Endometrium (tissue), 2 donors: ENCODE data around the gene LRRC25.
"Not testable (repeated sequence)": the region's sequence is repeated elsewhere in the genome, so short reads cannot be mapped to it uniquely, and the experiment has no call there.

Experiments
- FAIRE-seq: peaks from 2 replicates; lab custom pipeline; 2012; peaks lifted over from hg19 to GRCh38; lab: Jason Lieb, UNC
- donor health status: control.
- donor health status: control.

Gene LRRC25

DNA sequence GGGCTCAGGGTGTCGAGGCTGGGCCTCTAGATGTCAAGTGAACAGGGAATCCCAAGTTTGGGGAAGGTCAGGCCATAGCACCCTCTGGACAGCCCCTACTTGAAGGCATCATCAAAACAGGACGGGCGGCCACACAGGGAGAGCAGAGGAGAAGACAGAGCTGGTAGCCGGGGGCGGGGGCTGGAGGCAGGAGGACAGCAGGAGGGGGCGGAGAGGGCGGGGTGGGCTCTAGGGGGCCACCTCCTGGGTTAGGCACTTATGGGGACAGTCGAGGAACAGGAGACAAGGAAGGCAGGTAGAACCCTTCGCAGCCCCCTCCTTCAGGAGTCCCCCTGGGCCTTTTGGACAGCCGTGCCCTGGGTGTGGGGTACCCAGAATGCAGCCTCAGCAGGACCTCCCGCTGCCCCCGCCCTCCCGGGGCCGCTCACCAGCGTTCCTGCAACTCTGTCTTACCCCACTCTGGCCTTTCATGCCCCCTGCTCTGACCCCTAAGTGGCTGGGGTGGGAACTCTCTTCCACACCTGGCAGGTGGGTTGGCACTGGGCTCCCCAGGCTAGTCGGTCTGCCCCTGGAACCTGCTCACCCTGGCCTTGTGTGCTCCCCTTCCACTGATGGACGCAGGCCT, 27.6 kb upstream of the LRRC25 start:
- FAIRE-seq: no peak

DNA sequence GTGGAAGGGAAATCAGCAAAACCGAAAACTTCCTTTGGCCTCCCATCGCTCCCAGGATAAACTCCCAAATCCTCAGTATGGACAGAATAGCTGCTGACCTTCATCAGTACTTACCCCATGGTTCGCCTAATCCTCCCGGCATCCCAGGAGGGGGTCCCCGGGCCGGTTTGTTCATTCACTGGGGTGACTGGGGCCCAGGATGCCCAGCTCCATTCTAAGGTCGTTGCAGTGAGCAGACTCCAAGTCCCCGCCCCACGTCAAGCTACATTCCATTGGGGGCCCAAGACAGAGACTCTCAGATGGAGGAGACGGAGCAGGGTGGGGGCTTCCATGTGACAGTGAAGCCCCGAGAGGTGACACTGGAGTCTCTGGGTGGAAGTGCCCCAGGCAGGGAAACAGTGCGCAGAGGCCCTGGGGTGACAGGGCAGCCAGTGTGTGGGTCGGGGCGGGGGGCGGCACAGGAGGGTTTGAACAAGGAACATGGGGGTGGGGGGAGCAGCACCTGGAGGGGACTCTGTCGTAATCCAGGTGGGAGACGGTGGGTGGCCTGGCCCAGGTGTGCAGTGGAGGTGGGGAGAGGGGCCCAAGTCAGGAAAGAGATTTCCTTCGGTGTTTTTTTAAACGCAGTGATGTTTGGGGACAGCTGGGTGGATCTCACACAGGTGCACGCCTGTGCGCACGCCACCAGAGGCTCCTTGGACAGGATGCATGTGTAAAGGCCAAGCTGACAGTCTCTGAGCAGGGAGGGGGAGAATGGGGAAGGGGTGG, 26.9 kb upstream of the LRRC25 start:
- no peak for FAIRE-seq

DNA sequence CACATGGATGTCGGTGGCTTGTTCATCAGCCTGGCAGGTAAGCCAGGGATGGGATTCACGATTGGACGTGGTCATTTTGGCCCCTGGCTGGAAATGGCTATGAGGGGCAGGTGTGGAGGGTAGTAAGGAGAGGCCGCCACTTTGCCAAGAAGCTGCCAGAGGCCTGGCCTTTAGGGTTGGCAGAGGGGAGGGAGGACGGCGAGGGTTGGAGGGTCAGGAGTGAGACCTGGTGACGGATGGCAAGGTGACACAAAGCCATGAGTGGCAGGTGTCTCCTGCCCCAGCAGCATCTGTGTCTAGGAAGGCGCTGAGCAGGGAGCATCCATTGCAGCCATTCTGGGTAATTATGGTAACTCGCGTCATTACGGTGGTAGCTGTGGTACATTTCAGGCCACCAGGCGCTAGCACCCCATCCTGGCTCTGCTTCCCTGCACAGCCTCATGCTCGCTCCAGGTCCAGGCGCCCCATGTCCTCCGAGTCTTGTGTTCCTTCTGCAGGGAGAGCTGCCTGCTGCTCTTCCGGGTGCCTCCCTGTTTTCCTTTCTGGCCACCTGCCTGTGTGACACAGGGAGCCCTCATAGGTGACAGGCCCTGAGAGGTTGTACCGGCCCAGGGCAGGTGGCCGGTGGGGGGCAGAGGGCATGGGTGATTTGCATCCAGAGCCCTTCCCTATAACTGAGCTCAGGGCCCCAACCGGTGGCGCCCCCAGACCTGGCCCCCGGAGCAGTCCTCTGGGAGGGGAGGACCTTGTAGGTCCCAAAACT, 26.0 kb upstream of the LRRC25 start:
- FAIRE-seq: no peak

DNA sequence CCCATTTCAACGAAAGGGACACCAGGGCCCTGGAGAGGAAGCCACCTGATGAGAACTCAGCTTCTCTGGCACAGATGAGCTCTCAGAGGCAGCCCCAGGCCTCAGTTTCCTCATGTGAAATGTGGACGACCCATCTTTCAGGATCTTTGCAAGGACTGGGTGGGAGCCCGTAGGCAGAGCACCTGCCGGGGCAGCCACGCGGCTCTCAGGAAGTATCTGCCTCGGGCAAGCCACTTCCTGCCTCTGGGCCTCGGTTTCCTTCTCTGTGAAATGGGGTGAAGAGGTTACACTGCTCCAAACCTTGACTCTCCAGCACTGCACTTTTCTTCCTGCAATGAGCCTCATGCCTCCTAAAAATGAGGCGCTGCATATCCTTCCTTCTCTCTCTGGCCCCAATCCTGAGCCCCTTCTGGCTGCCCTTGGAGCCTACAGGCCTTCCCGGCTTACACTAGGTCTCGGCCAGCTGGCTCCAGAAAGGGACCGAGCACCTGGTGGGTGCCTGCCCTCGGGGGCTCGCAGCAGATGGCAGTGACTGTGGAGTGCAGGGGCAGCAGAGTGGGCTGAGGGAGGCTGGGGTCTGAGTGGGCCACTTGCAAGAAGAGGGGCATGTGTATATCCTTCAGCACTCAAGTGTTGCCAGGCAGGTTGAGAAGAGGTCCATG, 25.2 kb upstream of the LRRC25 start:
- FAIRE-seq: no peak

DNA sequence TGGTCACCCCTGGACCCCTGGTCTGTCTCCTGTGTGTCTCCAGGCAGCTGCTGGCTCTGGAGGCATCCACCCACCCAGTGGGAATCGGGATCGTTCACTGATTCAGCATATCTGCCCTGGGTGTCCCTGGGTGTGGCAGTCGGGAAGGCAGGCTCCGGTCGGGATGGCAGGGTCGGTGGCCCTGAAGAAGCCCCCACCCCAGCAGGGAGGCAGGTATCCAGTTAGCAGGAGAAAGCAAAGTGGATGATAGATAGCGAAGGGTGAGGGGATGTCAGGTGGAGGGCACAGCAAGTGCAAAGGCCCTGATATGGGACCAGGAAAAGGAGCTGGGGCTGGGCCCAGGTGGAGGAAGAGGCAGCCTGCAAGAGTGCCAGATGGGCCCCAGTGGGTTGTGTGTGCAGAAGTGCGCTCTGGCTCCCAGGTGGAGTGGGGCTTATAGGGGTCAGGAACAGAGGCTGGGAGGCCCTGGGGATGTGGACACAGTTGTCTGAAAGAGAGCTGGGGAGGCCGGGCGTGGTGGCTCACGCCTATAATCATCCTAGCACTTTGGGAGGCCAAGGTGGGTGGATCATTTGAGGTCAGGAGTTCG, 24.0 kb upstream of the LRRC25 start:
- FAIRE-seq: no peak

DNA sequence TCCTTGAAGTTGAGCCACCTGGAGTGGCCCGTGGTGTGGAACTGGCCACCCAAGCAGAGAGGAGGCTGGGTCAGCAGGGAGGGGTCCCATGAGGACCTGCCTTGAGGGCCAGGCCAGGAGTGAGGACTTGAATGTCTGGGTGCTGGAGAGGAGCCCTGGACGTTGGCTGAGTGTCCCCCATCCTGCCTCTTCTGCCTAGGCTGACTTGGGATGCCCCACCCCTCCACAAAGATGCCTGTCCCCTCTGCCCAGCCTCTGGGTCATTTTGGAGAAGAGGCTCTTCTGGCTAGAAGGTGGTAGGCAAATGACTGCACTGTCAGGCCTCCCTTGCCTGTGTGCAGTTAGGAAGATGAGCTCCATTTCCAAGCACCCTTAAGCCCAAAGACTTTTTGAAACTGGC, 23.5 kb upstream of the LRRC25 start:
- no peak for FAIRE-seq

DNA sequence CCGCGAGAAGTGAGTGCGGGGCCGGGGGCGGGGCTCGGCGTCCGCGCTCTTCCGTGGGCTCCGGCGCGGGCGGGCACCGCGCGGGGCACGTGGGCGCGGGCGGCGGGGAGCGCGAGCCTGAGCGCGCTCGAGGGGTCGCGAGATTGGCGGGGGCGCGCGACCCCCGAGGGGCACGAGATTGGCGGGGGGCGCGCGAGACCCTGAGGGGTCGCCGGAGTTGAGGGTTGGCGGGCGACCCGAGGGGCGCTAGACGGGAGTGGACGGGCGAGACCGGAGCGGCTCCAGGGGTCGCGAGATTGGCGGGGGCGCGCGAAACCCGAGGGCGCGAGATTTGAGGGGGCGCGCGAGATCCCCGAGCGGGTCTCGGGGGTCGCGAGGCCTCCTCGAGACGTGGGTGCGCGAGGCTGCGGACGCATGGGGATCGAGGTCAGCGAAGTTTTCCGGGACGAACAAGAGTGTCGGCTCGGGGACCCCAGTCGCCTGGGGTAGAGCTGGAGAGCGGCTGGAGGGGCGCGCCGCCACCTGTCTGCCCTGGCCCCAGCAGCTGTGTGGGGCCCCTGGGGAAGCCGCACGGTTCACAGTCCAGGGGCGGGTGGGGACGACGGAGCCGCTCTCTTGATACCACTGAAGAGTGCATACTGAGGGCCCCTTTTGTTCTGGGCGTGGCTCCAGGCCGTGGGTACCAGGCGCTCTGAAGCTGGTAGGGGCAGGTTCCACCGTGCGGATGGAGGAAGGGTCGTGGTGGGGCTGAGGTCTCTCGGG, 22.5 kb upstream of the LRRC25 start:
- FAIRE-seq: no peak

DNA sequence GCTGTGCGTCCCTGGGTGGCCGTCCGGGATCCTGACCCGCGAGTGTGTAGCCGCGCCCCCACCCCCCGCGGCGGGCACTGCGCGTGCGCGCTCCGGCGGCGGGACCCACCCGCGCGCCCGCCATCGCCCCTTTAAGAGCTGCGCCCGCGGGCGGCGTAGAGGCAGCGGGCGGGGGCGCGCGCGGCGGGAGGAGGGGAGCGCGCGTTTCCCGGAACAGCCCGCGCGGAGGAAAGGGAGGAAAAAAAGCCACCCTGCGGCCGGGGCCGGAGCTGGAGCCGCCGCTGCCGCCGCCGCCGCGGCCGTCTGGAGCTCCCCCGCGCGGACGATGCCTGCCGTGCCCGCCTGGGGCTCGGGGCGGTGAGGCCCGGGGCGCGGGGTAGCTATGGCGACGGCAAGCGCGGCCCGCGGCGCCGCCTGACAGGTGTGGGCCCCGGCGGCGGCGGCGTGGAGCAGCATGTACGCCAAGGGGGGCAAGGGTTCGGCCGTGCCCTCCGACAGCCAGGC, 21.8 kb upstream of the LRRC25 start, which contains the start of gene SSBP4:
Gene SSBP4, plus strand, starts transcription at position 204 of the 504 bp plus-strand sequence. Its CDS starts 251 bp downstream, at position 455.
- no peak for FAIRE-seq

DNA sequence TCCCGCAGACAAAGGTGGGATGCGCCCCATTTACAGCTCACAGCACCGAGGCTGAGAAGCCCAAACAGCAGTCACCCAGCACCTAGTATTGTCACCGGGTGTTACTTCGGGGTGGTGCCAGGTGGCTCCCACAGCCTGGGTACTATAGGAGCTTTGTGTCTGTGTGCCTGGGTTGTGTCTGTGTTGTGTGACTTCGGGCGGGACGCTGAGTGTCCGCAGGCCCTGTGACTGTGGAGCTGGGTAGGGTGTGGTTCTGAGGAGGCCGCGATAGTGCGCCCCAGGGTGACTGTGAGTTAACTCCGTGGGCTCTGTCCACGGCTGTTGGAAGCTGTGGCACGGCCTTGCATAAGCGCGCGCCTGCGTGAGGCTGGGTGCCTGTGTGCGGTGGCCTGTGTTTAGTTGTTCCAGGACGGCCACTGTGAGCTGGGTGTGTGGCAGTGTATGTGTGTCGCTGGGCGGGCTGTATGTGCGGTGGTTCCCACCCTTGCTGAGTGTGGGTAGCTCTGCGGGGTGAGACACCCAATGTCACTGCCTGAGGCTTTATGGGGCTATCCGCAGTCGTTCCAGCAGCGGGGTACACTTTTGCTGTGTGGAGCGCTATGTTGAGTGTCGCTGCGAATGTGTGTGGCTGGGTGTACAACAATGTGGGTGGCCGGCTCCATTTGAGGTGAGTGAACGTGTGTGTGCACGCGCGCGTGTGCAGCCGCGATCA, 21.2 kb upstream of the LRRC25 start:
- no peak for FAIRE-seq

DNA sequence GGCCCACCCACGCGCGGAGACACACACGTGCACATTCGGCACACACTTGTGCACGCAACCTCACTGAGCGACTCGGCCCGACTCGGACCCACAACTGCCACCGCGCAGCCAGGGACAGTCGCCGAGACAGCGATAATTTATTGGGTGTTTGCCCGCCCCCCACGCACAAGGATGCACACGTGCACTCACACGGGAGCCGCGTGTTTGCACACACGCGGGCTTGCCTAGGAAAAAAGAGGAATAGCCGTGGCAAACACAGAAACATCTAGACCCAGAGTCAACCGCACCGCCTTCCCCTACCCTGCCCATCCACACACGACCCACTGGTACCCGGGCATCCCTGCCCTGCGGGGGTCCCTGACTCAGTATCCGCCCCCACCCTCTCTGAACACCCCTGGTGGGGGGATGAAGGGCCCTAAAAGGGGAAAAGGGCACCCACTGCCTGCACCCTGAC, 20.6 kb upstream of the LRRC25 start:
- no peak for FAIRE-seq

DNA sequence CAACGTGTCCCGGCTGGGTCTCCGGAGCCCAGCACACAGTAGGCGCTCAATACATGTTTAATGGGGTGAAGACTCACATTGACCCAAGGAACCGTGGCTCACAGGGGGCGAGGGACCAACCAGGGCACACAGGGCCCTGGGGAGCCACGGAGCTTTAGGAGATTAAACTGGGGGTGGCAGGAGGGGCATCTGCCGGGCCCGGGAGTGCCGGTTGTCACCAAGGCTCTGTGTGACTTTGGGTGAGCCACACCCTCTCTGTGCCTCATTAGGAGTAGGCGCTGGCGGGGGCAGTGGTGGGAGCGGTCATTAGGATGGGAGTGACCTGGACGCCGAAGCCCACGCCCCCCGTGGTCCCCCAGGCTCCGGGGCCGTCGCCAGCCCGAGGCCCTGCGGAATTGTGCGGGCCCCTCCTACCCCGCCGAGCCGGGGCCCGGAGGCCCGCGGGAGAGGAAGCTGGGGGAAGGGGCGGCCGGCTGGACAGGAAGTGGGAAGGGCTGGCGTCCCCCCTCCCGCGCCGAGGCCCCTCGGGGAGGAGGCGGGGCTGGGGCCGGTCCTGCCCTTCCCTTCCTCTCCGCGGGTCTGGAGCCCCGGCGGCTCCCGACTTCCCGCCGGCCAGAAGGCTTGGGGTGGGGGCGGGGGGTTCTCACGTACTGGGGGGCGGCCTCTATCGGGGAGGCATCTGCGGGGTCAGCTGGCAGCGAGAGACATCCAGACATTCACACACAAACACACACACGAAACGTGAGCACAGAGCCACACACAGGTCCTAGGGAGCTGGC, 20.0 kb upstream of the LRRC25 start:
- FAIRE-seq: no peak

DNA sequence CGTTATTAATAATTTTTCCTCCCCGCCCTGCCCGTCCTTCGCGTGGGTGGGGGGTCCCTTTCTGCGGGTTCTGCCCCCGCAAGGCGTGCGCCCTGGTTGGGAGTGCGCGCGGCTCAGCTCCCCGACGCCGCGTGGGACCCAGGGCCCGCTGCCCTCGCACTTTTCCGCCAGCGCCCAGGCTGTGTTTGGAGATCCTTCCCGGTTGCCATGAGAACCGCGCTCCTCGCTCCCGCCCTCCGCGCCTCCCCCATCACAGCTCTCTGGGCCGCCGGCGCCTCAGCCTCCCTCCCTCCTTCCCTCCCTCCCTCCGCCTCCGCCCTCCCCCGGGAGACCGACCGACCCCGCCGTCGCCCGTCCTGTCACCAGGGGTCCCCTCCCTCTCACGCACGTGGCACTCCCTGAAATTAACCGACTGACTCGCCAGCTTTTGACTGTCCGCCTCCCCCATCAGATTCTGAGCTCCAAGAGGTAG, 19.4 kb upstream of the LRRC25 start:
- FAIRE-seq: no peak

DNA sequence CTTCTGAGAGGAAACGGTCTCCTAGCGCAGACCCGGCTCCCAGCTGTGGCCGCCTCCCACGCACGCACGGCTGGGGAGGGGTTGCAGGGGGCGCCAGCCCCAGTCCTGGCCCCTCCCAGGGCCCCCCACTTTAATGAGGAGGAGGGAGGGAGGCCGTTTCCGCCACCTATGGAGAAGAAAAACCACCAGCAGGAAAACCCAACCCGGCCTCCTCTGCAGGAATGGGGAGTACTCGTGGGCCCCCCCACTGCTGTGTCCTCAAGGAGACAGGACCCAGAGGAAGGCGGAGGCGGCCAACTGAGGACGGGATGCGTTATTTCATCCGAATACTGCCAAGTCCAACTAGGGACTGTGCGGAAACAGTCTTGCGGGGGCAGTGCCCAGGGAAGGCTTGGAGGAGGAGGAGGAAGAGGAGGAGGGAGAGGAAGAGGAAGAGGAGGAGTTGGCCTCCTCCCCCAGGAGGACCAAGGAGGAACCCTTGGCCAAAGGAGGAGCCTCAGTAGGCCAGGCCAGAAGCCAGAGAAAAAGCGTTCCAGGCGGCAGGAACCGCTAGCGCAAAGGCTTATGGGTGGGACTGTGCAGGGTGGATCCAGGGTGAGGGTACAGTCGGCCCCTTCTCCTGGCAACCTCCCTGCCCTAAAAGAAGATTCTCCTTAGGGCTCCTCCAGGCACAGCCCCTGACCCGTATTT, 17.9 kb upstream of the LRRC25 start:
- peak; percentile 93 for FAIRE-seq

DNA sequence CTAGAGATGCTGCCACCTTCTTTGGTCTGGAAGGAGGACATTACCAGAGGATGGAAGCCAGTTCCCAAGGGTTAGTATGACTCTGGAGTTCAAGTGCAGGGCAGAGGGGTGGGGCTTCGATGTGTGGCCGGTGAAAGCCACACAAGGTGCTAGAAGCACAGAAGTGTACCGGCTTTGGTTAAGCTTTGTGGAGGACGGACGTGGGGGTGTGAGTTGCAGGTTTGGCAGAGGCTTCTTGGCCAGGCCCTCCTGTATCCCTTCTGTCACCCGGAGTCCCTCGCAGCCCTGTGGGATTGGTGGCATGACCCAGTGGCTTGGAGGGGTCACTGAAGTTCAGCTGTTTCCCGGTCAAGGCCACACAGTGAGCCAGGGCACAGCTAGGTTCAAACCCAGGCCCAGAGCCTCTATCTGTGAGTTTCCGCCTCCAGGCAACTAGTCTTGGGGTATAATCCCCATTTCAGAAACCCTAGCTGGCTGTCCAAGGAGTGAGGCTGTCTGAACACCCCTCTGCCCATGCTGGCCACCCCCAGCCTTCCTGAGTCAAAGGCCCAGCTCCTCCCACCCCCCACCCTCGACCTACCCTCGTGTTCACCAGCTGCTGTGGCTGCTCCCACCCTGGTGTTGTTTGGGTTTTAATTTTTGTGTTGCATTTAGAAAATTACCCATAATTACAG, 17.2 kb upstream of the LRRC25 start:
- no peak for FAIRE-seq

DNA sequence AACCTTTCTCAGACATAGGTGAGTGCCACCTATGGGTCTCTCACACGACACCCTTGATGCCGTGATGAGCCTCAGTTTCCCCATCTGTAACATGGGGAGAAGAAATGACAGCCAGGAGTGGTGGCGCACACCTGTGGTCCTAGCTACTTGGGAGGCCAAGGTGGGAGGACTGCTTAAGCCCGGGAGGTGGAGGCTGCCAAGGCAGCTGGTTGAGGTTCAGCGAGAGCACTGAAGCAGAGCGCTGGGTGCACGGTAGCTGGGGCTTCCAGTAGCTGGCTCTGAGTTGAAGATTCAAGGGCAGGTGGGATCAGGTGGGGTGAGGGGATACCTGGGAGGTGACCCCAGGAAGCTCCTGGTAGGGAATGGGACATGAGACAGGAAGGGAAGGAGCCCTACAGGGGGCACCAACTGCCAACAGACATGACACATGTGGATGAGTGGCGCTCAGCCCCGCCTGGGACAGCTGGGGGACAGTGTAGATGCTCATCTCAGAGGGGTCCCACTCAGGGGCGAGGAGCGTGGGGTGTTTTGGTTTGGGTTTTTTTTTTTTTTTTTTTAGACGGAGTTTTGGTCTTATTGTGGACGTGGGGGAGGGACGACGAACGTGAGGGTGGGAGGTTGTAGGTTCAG, 15.3 kb upstream of the LRRC25 start:
- no peak for FAIRE-seq

DNA sequence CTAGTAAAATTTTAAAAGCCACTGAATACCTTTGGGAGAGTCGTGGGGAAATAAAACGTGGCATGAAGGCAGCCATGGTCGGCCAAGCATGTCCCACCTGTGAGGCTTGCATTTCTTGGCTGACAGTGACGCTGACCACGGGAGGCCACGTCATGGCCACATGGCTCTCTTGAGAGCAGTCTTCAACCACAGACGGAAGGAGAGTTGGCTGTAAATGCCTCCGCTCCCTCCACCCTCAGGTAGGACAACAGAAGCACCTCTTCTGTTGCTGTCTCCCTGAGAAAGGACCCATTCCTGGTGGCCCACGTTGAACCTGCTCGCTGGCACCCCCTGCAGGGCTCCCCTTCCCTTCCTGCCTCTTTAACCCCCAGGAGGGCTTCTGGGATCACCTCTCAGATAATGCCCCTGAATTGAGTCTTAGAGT, 10.6 kb upstream of the LRRC25 start:
- FAIRE-seq: no peak

DNA sequence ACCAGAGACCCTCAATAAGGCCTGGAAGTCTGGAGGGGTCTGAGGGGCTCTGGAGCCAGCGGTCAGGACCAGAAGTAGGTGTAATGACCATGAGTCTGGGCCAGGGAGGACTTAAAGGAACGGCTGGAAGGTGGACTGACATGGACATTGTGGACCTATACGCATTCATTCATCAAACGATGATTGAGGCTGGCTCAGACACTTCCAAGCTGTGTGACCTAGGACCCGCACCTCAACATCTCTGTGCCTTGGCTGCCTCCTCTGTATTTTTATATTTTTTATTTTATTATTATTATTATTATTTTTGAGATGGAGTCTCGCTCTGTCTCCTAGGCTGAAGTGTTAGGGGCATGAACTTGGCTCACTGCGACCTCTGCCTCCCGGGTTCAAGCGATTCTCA, 9.3 kb upstream of the LRRC25 start:
- FAIRE-seq: no peak

DNA sequence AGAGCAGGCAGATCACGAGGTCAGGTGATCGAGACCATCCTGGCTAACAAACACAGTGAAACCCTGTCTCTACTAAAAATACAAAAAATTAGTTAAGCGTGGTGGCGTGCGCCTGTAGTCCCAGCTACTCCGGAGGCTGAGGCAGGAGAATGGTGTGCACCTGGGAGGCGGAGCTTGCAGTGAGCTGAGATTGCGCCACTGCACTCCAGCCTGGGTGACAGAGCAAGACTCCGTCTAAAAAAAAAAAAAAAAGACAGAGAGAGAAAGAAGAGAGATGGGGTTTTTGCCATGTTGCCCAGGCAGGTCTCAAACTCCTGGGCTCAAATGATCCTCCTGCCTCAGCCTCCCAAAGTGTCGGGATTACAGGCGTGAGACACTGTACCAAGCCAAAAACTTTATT, 8.3 kb upstream of the LRRC25 start:
- FAIRE-seq: not testable (repeated sequence)
